Erythroblast (primary cell): ENCODE results near the gene ATP6V0E2.

ENCODE experiments used
- DNase-seq, 2 experiments: peaks; one replicate each; lab custom pipeline; 2025; lab: John Stamatoyannopoulos, UW
- GATA1 ChIP-seq: IDR thresholded peaks from 2 replicates; pipeline ENCODE4 v1.6.1; 2011; ENCODE audit warnings: low read depth, mild to moderate bottlenecking, control low read depth, low read length, moderate library complexity
- POLR2A ChIP-seq: IDR thresholded peaks from 2 replicates; pipeline ENCODE4 v1.6.1; 2011; ENCODE audit warnings: mild to moderate bottlenecking, low read length

The ATP6V0E2 gene

GRCh38 chr7:149864023-149864422 is 9.7 kb upstream of the ATP6V0E2 start:
- no peak for TF ChIP-seq POLR2A
- no peak for TF ChIP-seq GATA1
- DNase-seq, result no peak

- no peak for DNase-seq
- TF ChIP-seq GATA1, result no peak
- no peak for TF ChIP-seq POLR2A
These were observed 9.0 kb upstream of the ATP6V0E2 start for GRCh38 chr7:149864751-149865150.

GRCh38 chr7:149865437-149865836 is 8.3 kb upstream of the ATP6V0E2 start:
- TF ChIP-seq POLR2A, result no peak
- TF ChIP-seq GATA1, result no peak
- no peak for DNase-seq

- no peak for DNase-seq
- TF ChIP-seq GATA1 (no peak), POLR2A (no peak)
These were observed 7.5 kb upstream of the ATP6V0E2 start for GRCh38 chr7:149866139-149866778.

- TF ChIP-seq GATA1, result no peak
- no peak for TF ChIP-seq POLR2A
- DNase-seq, result no peak
These were observed 6.9 kb upstream of the ATP6V0E2 start for GRCh38 chr7:149866779-149867447.

- DNase-seq, result no peak
- TF ChIP-seq GATA1, result no peak
- no peak for TF ChIP-seq POLR2A
These were observed 5.8 kb upstream of the ATP6V0E2 start for GRCh38 chr7:149867762-149868622.

GRCh38 chr7:149868623-149869290 is 5.0 kb upstream of the ATP6V0E2 start:
- DNase-seq, result no peak
- TF ChIP-seq POLR2A (no peak), GATA1 (no peak)

GRCh38 chr7:149869291-149869650 is 4.5 kb upstream of the ATP6V0E2 start:
- no peak for TF ChIP-seq POLR2A
- DNase-seq, result no peak

- no peak for DNase-seq
- TF ChIP-seq GATA1 (no peak), POLR2A (no peak)
These were observed 3.9 kb upstream of the ATP6V0E2 start for GRCh38 chr7:149869867-149870266.

GRCh38 chr7:149870274-149870673 is 3.5 kb upstream of the ATP6V0E2 start:
- no peak for TF ChIP-seq POLR2A
- no peak for TF ChIP-seq GATA1
- DNase-seq, result no peak

- no peak for DNase-seq
- no peak for TF ChIP-seq POLR2A
- TF ChIP-seq GATA1, result no peak
These were observed 2.9 kb upstream of the ATP6V0E2 start for GRCh38 chr7:149870701-149871483.

GRCh38 chr7:149871576-149871975 is 2.2 kb upstream of the ATP6V0E2 start:
- TF ChIP-seq POLR2A (no peak), GATA1 (no peak)

GRCh38 chr7:149872419-149873073 is 1.2 kb upstream of the ATP6V0E2 start:
- TF ChIP-seq GATA1, result no peak
- TF ChIP-seq POLR2A, result no peak
- DNase-seq, result peak; percentile 73 to 86

More at GRCh38 chr7:149871576-149871975, 2.2 kb upstream of the ATP6V0E2 start:
- no peak for DNase-seq
